HL-60 (cell line): ENCODE results near the gene PRPF6.

Experiments used
- DNase-seq, 2 experiments: peaks; one replicate each; pipeline ENCODE4 v3.0.0-alpha.2; 2010 to 2020; ENCODE audit warnings: low read depth in 1 of 2, low spot score in 1 of 2
- H3K27ac ChIP-seq: fragments of 250-450 bp; sonication (Bioruptor Pico); replicated peaks from 2 replicates; pipeline ENCODE4 v1.5.1; 2020; ENCODE audit warnings: mild to moderate bottlenecking, moderate library complexity
- H3K27me3 ChIP-seq: fragments of 250-450 bp; sonication (Bioruptor Pico); 2 replicates; pipeline ENCODE4 v1.5.1; 2021; ENCODE audit warnings: mild to moderate bottlenecking, moderate library complexity; ENCODE audit not compliant: insufficient read depth, poor library complexity, severe bottlenecking
- H3K4me3 ChIP-seq: replicated peaks from 2 replicates; pipeline ENCODE4 v1.5.1; 2011; ENCODE audit warnings: mild to moderate bottlenecking, control low read depth, low read length; ENCODE audit not compliant: insufficient read depth
- GABPA ChIP-seq: IDR thresholded peaks from 2 replicates; pipeline ENCODE4 v1.6.1; 2012; ENCODE audit warnings: low read depth
- POLR2AphosphoS5 ChIP-seq: IDR thresholded peaks from 2 replicates; pipeline ENCODE4 v1.6.1; 2012; ENCODE audit warnings: low read depth
- SPI1 ChIP-seq: IDR thresholded peaks from 2 replicates; pipeline ENCODE4 v1.6.1; 2012; ENCODE audit warnings: low read depth, mild to moderate bottlenecking, borderline replicate concordance
- TF ChIP-seq, protein P1 (sequence below): IDR thresholded peaks from one replicate; pipeline ENCODE4 v1.5.1; 2011; ENCODE audit warnings: low read length, control low read depth, inconsistent platforms; ENCODE audit not compliant: insufficient read depth
- TF ChIP-seq, protein P2 (sequence below): IDR thresholded peaks from 2 replicates; pipeline ENCODE4 v1.6.1; 2012; ENCODE audit warnings: low read depth; ENCODE audit not compliant: insufficient replicate concordance

PRPF6 gene

DNA sequence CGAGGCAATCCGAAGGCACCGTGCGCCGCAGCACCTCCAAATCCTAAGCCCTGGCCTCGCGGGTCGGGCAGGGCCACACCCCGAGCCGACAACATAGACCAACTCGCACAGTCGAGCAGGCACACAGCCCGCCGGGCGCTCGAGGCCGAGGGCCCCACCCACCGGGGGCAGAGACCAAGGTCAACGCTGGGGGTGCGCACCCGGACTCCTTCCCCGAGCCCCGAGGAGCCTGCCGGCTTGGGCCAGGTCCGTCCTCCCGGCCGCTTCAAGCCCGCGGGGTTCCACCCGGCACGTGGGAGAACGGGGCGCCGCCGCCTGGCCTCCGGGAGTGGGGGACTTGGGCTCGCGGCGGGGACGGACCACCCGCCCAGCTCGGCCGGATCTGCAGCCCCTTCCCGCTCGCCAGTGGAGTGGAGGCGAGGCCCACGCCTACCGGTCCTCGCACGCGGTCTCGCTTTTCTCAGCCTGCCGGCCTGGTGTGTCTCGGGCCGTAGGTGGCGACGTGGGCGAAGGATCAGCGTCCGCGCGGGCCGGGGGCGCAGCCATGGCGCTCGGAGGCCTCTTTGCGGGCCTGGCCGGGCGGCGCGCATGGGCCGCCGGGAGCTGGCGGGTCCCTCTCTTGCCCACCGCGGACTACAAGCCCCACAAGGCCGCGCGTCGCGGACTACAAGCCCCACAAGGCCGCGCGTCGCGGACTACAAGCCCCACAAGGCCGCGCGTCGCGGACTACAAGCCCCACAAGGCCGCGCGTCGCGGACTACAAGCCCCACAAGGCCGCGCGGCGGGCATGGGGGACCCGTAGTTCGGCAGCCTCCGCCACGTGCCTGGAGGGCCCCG lies 24.9 kb upstream of the PRPF6 start, which contains the start of gene UCKL1:
Gene UCKL1 (minus strand): TSS at position 590 of the 837 bp plus-strand sequence. CDS start 44 bp downstream, at position 546.
- TF ChIP-seq, protein P1, sequence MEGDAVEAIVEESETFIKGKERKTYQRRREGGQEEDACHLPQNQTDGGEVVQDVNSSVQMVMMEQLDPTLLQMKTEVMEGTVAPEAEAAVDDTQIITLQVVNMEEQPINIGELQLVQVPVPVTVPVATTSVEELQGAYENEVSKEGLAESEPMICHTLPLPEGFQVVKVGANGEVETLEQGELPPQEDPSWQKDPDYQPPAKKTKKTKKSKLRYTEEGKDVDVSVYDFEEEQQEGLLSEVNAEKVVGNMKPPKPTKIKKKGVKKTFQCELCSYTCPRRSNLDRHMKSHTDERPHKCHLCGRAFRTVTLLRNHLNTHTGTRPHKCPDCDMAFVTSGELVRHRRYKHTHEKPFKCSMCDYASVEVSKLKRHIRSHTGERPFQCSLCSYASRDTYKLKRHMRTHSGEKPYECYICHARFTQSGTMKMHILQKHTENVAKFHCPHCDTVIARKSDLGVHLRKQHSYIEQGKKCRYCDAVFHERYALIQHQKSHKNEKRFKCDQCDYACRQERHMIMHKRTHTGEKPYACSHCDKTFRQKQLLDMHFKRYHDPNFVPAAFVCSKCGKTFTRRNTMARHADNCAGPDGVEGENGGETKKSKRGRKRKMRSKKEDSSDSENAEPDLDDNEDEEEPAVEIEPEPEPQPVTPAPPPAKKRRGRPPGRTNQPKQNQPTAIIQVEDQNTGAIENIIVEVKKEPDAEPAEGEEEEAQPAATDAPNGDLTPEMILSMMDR = no peak
- TF ChIP-seq GABPA (no peak; the same call in 1 of the 2 replicates), POLR2AphosphoS5 (peak; percentile 67; the same call in 1 of the 2 replicates), SPI1 (no peak)
- TF ChIP-seq, protein P2, sequence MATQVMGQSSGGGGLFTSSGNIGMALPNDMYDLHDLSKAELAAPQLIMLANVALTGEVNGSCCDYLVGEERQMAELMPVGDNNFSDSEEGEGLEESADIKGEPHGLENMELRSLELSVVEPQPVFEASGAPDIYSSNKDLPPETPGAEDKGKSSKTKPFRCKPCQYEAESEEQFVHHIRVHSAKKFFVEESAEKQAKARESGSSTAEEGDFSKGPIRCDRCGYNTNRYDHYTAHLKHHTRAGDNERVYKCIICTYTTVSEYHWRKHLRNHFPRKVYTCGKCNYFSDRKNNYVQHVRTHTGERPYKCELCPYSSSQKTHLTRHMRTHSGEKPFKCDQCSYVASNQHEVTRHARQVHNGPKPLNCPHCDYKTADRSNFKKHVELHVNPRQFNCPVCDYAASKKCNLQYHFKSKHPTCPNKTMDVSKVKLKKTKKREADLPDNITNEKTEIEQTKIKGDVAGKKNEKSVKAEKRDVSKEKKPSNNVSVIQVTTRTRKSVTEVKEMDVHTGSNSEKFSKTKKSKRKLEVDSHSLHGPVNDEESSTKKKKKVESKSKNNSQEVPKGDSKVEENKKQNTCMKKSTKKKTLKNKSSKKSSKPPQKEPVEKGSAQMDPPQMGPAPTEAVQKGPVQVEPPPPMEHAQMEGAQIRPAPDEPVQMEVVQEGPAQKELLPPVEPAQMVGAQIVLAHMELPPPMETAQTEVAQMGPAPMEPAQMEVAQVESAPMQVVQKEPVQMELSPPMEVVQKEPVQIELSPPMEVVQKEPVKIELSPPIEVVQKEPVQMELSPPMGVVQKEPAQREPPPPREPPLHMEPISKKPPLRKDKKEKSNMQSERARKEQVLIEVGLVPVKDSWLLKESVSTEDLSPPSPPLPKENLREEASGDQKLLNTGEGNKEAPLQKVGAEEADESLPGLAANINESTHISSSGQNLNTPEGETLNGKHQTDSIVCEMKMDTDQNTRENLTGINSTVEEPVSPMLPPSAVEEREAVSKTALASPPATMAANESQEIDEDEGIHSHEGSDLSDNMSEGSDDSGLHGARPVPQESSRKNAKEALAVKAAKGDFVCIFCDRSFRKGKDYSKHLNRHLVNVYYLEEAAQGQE = peak; percentile 28
- DNase-seq = peak; percentile 82 to 89
- H3K4me3 ChIP-seq = peak within 1 kb of the TSS; percentile 92
- peak within 1 kb of the TSS; percentile 96 for H3K27ac ChIP-seq
- H3K27me3 ChIP-seq = no peaks in the 10 kb centered on the region

DNA sequence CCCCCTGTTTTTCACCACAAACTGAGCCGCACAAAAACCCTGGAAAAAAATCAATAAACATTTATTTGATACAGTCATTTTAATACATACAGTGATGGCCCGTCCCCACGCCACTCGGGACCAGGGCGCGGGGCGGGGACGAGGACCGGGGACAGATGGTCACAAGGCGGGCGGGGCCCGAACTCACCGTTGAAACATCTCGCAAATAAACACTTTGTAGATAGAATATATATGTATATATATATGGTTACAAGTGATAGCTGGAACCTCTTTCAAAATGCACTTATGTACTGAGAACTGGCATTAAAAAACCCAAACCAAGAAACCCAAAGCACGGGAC lies 24.3 kb upstream of the PRPF6 start:
- DNase-seq = no peak
- peak overlapping the region; percentile 70 for H3K27ac ChIP-seq
- H3K27me3 ChIP-seq = no peaks in the 10 kb centered on the region
- peak overlapping the region; percentile 44 for H3K4me3 ChIP-seq
- TF ChIP-seq, protein P1 = no peak
- TF ChIP-seq, protein P2 = no peak
- TF ChIP-seq GABPA = no peak

DNA sequence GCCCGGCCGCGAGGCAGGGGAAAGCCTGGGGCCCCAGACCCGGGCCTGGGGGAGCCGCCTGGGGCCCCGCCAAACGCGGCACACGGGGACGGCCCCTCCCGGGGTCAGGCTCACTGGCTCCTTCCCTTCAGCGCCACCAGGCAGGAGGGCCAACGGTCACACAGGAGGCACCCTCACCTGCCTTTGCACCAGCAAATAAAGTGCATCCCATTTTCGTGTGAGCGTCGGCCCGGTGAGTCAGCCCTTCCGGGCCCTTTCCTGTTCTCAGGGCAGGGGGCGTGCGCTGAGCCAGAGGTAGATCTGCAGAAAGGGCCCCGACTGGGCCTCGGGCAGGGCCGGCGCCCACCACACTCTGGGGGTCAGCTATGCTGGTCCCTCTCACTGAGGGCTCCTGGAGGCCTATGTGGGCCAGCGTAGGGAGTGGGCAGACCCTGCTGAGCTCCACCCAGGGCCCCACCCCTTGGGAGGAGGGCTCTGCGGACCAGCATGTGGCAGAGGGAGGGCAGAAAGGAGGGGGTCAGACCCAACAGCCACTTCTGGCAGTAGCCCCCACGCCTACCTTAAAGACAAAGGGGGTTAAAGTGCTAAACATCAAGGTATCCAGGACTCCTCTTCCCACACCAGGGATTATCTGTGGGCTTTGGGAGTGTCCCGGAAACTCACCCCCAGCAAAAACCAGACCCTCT lies 23.8 kb upstream of the PRPF6 start:
- H3K27ac ChIP-seq = peak overlapping the region; percentile 70
- H3K27me3 ChIP-seq = no peaks in the 10 kb centered on the region
- TF ChIP-seq, protein P1 = no peak
- TF ChIP-seq POLR2AphosphoS5 = peak; percentile 43
- TF ChIP-seq, protein P2 = no peak
- TF ChIP-seq SPI1 = no peak
- DNase-seq = peak; percentile 73 to 78
- peak overlapping the region; percentile 44 for H3K4me3 ChIP-seq
